ENCODE results near the gene LAMB2.

The LAMB2 gene

DNA sequence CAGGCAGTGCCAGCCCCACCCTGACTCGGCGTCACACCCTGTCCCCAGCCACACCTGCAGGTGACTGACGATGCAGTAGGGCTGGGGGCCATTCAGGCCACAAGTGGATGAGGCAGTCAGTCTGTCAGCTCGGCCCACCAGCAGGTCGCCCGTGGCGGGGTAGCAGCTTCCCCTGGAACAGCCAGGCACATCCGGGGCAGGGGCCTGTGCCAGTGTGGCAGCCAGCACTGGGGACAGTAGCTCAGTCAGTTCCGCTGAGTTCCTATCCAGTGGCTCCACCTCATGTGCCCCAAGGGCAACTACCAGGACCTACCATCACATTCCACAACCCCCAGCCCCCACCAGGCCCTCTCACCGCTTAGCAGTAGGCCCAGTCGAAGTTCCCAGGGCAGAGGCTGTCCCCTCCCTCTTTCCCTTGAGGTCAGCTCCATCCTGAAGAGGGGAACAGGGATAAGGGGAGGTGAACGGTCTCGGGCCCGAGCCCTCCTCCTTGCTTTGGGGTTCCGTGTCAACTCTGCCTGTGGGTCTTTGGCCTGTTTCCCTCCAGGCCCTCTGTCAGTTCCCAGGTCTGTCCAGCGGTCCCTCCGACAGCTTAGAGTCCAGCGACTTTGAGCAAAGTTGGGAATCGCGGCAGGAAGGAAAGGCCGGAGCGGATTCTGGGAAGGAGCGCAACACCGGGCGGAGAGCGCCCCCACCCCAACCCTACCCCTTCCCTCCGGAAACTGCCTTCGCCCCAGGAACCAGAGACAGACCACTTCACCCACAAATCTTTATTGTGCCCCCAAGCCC lies at the start of gene LAMB2:
Gene LAMB2 (minus strand): TSS at position 614 of the 789 bp plus-strand sequence. CDS start 183 bp downstream, at position 431.
- DNase-seq: peak; percentile 24 to 59

DNA sequence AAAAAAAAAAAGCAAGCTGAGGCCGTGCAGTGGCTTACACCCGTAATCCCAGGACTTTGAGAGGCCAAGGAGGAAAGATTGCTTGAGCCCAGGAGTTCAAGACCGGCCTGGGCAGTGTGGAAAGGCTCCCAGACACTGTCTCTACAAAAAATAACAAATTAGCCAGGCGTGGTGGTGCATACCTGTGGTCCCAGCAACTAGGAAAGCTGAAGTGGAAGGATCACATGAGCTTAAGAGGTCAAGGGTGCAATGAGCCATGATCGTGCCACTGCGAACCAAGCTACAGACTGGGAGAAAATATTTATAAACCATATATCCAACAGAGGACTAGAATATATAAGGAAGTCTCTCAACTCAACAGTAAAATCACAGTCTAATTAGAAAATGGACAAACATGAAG lies 48.5 kb upstream of the LAMB2 start:
- no peak for DNase-seq

DNA sequence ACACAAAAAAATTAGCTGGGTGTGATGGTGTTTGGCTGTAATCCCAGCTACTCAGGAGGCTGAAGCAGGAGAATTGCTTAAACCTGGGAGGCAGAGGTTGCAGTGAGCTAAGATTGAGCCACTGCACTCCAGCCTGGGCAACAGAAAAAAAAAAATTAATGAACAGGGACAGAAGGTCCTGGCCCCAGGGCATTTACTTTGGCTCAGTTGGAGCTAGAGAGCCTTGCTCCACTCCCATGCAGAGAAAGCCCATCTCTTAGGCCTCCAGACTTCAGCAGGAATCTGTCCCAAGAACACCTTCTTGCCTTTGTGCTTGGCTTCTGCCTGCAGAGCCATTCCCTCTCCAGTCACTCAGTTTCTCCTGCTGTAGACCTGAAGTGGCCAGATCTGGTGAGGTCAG lies 47.3 kb upstream of the LAMB2 start:
- DNase-seq: no peak

DNA sequence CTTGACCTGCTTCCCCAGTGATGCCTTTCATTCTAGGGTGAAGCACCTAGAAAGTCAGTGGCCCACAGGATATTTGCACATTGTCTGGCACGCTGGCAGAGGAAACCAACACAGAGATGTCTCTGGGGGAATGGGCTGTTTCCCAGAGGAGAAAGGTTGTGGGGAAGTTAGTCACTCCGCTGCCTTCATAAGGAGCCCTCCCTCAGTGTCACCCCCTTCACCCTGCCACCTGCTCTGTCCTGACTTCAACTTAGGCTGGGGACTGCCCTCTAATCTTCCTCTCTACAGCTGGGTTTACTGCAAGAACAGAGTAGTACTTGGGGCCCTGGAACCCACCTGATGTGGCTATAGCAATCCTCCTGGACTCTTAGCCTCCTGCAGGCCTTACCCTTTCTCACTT lies 44.2 kb upstream of the LAMB2 start:
- no peak for DNase-seq

DNA sequence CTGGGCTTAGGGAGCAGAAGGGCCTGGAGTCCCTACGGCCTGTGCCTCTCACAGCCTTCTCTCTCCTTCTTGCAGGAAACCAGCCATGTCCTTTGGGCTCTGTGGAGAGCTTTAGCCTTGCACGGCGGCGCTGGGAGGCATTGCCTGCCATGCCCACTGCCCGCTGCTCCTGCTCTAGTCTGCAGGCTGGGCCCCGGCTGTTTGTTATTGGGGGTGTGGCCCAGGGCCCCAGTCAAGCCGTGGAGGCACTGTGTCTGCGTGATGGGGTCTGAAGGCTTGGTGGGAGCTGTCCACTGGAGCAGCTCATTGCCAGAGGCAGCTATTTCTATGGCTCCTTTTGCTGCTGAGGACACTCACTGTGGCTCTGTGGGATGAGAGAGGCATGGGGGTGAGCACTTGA lies 42.7 kb upstream of the LAMB2 start:
- DNase-seq: no peak

DNA sequence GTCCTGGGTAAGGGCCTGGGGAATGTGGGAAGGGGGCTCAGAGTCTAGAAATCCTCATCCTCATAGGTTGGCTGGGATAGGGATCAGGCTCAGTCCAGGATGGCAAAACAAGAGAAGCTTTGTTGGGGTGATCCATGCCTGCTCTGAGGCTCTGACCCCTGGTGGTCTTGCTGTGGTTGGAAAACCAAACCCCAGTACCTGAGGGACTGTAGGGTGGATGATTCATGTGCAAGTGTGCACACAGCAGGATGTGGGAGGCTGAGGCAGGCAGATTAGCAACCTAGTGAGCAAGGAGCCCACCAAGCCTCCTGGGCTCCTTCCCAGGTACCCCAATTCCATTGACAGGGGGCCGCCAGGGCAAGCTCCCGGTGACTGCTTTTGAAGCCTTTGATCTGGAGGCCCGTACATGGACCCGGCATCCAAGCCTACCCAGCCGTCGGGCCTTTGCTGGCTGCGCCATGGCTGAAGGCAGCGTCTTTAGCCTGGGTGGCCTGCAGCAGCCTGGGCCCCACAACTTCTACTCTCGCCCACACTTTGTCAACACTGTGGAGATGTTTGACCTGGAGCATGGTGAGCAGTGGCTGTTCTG lies 41.6 kb upstream of the LAMB2 start:
- DNase-seq: no peak

DNA sequence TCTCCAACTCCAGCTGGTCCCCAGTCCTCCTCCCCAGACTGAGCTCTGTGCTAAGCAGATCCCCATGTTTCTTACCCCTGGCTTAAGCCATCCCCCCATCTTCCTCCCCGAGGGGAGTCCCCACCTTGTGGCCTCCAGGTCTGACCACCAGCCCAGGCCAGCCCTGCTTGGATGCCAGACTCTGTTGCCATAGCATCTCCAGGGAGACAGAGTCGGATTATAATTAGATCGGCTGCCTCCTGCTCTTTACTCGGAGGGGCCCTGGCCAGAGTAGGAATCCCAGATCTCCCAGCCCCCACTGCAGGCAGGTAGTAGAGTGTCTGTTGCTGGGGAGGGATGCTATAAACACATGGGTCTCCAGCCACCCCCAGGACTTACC lies 40.9 kb upstream of the LAMB2 start:
- DNase-seq: no peak

DNA sequence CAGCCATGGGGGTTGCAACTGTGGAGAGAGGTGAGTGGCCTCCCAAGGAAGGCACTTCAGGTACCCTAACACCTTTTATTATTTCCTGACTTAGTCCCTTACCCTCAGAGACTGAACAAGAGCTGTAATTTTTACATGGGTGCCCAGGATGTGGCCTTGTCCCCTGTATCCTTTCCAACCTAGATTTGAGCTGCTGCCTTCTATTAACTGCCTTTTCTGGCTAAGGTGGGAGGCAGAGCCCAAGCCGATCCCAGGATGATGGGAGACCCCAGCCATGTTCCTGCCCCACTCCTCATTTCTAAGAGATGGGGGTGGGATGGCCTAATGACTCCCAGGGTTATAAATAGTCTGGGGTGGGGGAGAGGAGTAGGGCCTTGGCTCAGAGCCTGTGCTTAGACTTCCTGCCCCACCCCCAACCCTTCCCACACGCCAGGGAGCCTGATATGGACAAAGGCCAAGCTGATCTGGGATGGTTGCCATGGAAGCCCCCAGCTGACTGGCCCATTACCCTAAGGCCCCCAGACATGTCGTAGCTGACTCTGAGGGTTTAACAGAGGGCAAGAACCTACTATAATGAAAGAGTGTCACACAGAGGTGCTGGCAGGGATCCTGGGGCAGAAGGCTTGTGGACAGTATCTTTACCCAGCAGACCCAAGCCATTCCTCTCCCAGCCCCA lies 40.4 kb upstream of the LAMB2 start:
- no peak for DNase-seq

DNA sequence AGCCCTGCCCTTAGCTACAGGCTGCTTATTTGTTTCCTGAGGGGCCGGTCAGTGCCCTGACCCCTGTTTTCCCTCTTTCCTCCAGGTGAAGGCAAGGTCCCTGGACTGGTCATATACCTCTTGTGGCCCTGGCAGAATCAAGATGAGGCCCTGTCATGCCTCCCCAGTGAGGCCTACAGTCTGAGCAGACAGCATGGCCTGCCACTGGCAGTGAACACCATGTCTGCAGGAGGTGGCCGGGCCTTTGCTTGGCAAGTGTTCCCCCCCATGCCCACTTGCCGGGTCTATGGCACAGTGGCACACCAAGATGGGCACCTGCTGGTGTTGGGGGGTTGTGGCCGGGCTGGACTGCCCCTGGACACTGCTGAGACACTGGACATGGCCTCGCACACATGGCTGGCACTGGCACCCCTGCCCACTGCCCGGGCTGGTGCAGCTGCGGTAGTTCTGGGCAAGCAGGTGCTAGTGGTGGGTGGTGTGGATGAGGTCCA lies 39.7 kb upstream of the LAMB2 start:
- DNase-seq: no peak

DNA sequence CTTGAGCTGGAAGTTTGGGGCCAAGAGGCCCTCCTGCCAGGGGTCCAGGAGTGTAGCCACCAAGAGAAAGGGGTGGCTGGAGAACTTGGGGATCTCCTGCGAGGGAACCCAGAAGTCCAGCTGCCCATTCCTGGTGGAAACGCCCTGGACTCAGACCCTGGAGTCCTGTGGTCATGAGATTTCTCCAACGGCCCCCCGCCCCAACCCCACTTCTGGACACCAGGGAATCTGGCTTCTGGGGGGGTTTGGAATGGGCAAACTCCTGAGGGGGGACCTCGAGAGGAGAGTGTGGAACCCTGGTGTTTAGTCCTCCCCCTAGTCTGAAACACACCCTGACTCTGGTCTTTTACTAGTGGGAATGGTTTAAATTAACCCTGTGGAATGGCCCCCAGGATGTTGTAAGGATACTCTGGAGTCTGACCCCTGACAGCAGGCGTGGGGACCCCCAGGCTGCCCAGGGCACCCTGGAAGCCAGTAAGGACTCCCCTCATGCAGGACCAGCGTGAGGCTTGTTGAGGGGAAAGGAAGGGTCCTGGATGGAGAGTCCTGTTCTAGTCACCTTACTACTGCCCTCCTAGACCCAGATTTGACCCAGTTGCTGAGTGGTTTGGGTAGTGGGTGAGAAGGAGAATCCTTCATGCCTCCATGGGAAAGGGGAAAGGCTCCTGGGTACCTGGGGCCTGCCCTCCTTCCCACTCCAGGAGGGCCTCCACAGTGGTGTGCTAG lies 39.1 kb upstream of the LAMB2 start:
- no peak for DNase-seq

DNA sequence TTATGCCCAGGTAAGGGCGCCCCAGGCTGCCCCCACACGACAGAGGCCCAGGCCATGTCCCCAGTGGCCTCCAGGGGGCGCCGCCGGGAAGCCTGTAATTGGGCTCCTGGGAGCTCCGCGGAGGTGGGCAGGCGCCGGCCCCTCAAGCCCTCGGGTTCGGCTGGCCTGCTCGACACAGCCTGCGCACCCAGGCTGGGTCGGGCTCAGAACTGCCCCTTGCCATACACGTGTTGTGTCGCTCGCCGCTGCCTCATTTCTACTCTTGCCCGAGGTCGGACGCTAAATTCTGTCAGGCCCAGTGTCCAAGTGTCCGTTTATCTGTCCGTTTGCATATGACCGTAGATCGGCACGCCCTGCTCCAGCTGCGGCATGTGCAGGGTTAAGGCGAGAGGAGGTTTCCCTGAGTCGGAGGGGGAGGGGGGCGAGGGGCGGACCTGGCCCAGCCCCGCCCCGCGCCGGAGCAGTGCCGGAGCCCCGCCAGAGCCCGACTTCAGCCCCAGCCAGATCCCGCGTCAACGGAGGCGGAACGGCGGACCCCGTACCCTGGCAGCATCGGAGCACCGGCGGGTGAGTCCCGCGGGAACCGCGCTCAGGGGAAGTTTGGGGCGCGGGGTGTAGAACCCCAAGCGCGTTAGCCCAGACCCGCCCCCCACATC lies 38.4 kb upstream of the LAMB2 start, which contains the start of gene KLHDC8B:
Gene KLHDC8B (plus strand): TSS at position 480 of the 656 bp plus-strand sequence. CDS start 1,172 bp downstream, outside the sequence.
- DNase-seq: peak; percentile 20 to 54

DNA sequence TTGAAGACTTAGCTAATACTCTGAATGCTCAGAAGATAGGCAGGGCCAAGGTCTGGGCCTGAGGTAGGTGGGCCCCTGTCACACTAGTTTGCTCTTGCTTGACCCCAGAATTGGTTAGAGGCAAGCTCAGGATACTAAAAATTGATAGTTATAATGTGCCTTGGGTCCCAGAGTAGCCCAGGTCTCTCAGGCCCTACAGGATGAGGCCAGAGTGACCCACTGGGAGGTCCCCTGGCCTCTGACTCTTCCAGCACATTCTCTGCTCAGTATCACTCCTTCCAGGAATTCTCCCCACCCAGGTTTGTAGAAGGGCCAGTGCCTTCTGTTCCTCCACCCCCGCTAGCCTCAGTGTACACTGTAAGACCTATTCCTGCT lies 37.9 kb upstream of the LAMB2 start:
- DNase-seq: no peak

DNA sequence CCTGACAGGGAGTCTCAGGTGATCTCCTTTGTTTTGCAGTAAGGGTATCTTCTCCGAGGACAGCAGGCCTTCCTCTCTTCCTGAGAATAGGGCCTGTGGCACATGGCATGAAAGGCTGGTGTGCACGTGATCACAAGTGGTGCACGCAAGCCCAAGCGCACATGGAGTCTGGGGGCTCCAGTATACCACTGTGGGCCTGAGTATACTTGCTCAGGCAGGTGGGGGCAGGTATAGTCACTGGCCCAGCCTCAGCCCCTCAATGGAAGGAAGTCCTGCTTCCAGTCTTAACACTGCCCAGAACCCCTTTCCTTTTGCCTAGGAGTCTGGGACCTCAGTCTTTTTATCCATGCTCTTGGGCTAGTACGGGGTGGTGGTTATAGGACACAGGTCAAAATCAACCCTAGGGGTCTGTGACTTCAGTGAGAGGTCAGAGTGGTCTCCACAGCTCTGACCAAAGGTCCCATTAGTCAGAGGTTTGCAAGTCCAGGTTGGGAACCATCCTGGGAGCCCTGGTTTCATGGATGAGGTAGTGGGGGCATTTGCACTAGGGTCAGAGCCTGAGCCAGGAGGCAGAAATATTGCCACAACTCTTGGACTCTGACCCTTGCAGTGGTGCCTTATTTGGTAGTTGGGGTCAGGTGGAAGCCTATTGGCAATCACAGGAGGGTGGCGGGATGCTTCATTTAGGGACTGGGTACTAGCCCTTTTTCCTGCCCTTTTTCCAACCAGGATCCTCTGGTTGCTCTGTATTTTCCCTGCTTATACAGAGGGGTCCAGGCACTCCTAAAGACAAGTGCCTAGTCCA lies 34.1 kb upstream of the LAMB2 start:
- DNase-seq: no peak

DNA sequence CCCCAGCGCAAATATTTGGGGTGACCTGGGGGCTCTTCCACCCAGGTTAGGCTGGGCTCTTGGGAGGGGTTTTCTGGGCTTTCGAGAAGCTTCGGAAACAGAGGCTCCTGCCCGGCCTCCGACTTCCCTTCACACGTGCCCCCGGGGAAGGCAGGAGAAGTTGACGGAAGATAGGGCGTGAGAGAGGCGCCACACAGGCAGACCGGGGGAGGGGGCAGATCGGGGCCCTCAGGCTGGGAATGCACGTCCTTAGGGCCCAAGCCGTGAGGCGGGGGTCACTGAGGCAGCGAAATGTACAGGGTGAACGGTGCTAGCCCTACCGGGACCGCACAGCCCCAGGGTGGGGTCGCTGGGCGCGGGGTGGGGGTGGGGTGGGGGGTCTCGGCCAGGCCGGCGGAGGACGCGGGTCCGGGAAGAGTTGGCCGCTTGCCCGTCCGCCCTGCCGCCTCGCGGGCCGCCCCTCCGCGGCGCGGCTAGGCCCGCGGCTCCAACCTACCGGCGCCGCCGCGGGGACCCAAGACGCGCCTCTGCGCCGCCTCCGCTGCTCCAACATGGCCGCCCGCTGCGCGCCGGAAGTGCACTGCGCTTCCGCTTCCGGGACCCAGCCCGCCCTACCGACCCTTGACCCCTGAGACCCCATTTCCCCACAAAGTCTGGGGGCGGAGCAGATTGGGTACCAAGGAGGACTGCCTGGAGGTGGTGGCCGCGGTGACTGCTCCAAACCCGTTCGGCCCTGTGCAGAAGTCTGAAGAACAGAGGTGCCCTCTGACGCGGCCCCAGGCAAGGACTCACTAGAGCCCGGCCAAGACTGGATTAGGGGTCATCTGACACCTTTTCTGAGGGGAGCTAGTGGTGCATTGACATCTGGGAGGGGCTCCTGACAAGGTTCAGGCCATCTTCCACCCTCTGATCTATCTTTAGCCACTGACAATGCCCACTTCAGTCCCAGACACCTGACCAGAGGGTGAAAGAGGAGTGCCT lies 33.2 kb upstream of the LAMB2 start, which contains the start of gene CCDC71:
Gene CCDC71 (minus strand): TSS at position 561 of the 981 bp plus-strand sequence. CDS start 2,123 bp downstream, outside the sequence.
- DNase-seq: peak; percentile 35 to 37

DNA sequence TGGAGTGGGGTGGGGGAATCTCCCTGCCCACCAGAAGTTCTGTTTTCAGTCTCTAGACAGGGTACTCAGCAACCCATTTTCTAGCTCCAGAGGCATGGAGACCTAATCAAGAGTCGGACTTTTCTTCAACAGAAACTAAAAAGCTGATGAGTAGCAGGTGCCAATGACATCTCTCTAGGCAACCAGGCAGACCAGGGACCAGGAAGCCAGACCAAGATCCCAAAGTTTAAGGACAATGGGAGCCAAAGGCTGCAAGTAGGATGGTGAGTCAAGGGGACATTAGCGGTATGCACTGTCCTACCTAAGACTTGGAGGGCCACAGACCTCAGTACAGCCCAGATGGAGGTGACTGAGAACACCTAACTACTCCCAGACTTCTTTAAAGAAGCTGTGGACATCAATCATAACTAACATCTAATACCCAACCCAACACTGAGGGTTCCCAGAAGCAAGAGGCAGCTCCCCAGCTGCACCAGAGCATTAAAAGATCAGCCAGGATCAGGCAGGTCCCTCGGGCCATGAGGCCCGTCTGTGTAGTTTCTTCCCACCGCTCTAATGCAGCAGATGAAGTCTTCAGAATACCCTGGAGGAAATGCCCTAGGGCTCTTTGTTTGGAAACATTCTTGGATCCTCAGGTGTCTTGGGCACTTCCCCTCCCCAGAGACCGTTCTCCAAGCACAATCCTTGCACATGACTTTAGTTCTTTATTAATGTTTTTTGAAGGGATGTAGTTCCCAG lies 32.3 kb upstream of the LAMB2 start:
- DNase-seq: no peak

DNA sequence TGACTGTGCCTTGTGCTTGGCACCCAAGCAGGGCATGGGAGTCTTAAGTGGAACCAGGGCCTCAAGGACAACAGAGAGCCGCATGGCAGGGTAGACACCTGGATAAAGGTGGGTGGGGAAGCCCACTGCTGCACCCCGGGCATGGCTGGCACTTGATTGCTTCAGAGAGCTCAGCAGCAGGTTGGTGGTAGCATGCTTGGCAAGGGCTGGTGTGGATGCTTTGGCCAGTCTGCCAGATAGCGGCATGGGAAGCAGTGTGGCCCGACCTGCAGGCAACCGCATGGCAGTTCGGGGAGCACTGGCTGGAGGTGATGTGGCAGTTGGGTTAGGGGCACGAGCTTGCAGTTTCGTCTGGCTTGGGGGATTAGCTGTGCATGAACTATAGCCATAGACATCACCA lies 30.8 kb upstream of the LAMB2 start:
- no peak for DNase-seq

DNA sequence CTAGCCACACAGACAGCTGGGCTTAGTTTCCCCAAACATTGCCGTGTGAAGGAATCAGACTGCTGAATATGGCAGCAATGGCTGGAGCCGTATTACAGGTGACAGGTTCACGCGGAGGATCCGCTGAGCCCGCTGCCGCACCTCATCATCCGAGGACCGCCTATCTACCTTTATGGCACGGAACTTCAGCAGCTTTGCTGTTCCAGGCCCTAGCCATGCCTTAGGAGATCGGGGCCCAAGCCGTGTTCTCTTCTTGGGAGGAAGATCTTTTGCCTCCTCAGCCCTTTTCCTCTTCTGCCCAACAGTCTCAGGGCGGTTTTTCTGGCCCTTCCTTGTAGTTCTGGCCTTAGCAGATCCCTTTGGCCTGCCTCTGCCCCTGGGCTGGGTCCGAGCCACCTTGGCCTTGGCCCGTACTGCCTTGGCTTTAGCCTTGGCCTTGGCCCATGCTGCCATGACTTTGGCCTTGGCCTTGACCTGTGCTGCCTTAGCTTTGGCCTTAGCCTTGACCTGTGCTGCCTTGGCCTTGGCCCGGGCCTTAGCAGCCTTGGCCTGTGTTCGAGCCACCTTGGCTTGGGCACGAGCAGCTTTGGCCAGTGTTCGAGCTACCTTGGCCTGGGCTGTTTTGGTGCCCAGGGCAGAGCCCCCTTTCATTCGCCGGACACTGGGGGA lies 30.0 kb upstream of the LAMB2 start:
- no peak for DNase-seq

DNA sequence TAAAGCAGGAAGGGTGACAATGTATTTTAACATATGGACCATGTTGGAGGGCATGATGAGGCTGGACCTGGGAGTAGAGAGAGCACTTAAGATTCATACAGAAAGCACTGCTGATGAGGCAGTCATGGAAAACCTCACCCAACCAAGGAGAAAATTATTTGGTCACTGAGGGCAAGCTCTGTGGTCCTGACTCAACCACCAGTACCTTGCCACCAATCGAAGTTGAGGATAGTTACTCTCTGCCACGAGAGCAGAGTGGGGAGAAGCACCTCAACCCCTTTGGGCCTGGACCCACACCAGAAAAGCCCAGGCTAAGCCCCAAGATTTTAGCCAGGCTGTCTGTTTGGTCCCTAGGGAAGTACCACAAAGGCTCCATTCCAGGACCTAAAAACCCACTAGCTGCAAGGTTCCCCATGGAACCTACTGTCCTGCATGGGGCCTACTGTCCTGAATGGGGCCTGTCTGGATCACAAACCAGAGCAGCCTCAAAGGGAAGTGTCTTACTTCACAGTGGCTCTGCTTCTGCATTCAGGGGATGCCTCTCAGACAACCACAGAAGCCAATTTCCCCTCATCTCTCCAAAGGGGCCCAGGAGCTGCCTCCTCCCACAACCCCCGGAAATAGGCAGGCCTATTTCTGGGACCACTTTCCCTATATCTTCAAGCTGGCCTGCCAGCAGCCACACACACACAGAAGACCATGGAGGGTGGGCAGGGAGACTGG lies 29.1 kb upstream of the LAMB2 start:
- no peak for DNase-seq
